HepG2 (cell line): Measurements from ENCODE around the gene KLHDC7A. TPM values are rescaled to one million over a fixed set of nuclear protein-coding genes. Genes with fewer than 3 reads are reported as not detected.

Experiments used
- ATAC-seq: fragments of 200-7000 bp; cut with Tn5 transposase; 3 replicates; pipeline ENCODE4 v1.9.1; 2020; ENCODE audit warnings: mild to moderate bottlenecking, moderate library complexity
- BruUV-seq: library from RNA; stranded (reverse); fragments of 400-500 nt; replicated peaks from 2 replicates; lab custom pipeline; 2021; lab: Mats Ljungman, UMichigan
- CTCF ChIA-PET: fragments of 300-600 bp; formaldehyde crosslinking; extraction: SDS; loops from one replicate; lab custom pipeline; 2021; ENCODE audit warnings: low total read pairs, inconsistent platforms, low intra/inter-chr PET ratio; lab: Yijun Ruan, JAX
- POLR2A ChIA-PET: fragments of 350-600 bp; sonication (Branson Sonifier 250); formaldehyde crosslinking; loops from one replicate; lab custom pipeline; 2020; ENCODE audit warnings: antibody characterized with exemption, inconsistent platforms; lab: Yijun Ruan, JAX
- DNase-seq: peaks from one replicate; pipeline ENCODE4 v3.0.0-alpha.2; 2015; ENCODE audit warnings: low spot score
- FAIRE-seq: peaks from 3 replicates; lab custom pipeline; 2011; peaks lifted over from hg19 to GRCh38; lab: Jason Lieb, UNC
- H2AFZ ChIP-seq: one replicate; pipeline ENCODE4 v1.6.1; 2011; ENCODE audit warnings: low read length, inconsistent platforms
- H3K27ac ChIP-seq: fragments of 300-600 bp; 3 replicates; pipeline ENCODE4 v1.8.0; 2011; ENCODE audit warnings: mixed run types, mild to moderate bottlenecking, mixed read lengths, low read length, inconsistent platforms; ENCODE audit not compliant: insufficient read depth; ENCODE audit errors: extremely low read length
- H3K27me3 ChIP-seq, 2 experiments: fragments of 200-600 bp in 1 of 2; 2 replicates in 1 of 2; 3 replicates in 1 of 2; pipeline versions ENCODE4 v1.6.0 to v1.8.0; 2011; ENCODE audit warnings: low read length in 2 of 2, mild to moderate bottlenecking in 2 of 2, moderate library complexity in 2 of 2, inconsistent platforms in 1 of 2; ENCODE audit not compliant: insufficient read depth in 2 of 2, control insufficient read depth in 1 of 2
- H3K36me3 ChIP-seq, 2 experiments: fragments of 200-600 bp in 1 of 2; replicated peaks in 1 of 2; 2 replicates in 1 of 2; 3 replicates in 1 of 2; pipeline versions ENCODE4 v1.5.1 to v1.8.0; 2011; ENCODE audit warnings: low read length in 2 of 2, inconsistent platforms in 1 of 2; ENCODE audit not compliant: insufficient read depth in 2 of 2, control insufficient read depth in 1 of 2
- H3K4me1 ChIP-seq: 2 replicates; pipeline ENCODE4 v1.5.1; 2012; ENCODE audit warnings: low read length, inconsistent platforms; ENCODE audit not compliant: insufficient read depth
- H3K4me2 ChIP-seq: 2 replicates; pipeline ENCODE4 v1.6.0; 2011; ENCODE audit warnings: low read depth, low read length, inconsistent platforms
- H3K4me3 ChIP-seq, 3 experiments: fragments of 200-600 bp in 1 of 3; sonication (generic), shearing (Covaris generic) in 1 of 3; replicated peaks in 1 of 3; 2 replicates each; pipeline ENCODE4 v1.5.1; 2011 to 2016; ENCODE audit warnings: low read length in 3 of 3, inconsistent platforms in 2 of 3, low read depth in 2 of 3, mild to moderate bottlenecking in 2 of 3, control low read depth in 1 of 3, mixed read lengths in 1 of 3; ENCODE audit not compliant: insufficient read depth in 1 of 3
- H3K79me2 ChIP-seq: one replicate; pipeline ENCODE4 v1.6.1; 2011; ENCODE audit warnings: low read length, inconsistent platforms; ENCODE audit not compliant: insufficient read depth
- H3K9ac ChIP-seq: 2 replicates; pipeline ENCODE4 v1.6.0; 2011; ENCODE audit warnings: mild to moderate bottlenecking, low read depth, low read length, inconsistent platforms; ENCODE audit not compliant: insufficient read depth
- H3K9me3 ChIP-seq: 2 replicates; pipeline ENCODE4 v1.5.1; 2012; ENCODE audit warnings: mild to moderate bottlenecking, low read length
- H4K20me1 ChIP-seq: 2 replicates; pipeline ENCODE4 v1.6.0; 2011; ENCODE audit warnings: inconsistent platforms, mild to moderate bottlenecking, low read length, moderate library complexity; ENCODE audit not compliant: insufficient read depth
- AHR ChIP-seq: IDR thresholded peaks from 2 replicates; pipeline ENCODE4 v1.6.1; 2018; ENCODE audit warnings: missing genetic modification reagents, missing compliant biosample characterization
- ARID2 ChIP-seq: sonication (generic); formaldehyde crosslinking; IDR thresholded peaks from 2 replicates; pipeline ENCODE4 v1.8.1; 2022; ENCODE audit warnings: mild to moderate bottlenecking, missing genetic modification reagents, borderline replicate concordance
- CBX5 ChIP-seq: sonication (generic); formaldehyde crosslinking; IDR thresholded peaks from 2 replicates; pipeline ENCODE4 v1.4.0; 2020; ENCODE audit warnings: missing genetic modification reagents, borderline replicate concordance
- FOXP1 ChIP-seq, 2 experiments: fragments of 450-650 bp in 1 of 2; IDR thresholded peaks; 2 replicates each; pipeline ENCODE4 v1.6.1; 2017 to 2018; ENCODE audit warnings: antibody characterized with exemption in 1 of 2
- HMG20B ChIP-seq: conservative IDR thresholded peaks from 2 replicates; pipeline ENCODE4 v1.6.1; 2016; ENCODE audit warnings: missing genetic modification reagents, missing compliant biosample characterization
- IRF2 ChIP-seq: IDR thresholded peaks from 2 replicates; pipeline ENCODE4 v1.6.1; 2018; ENCODE audit warnings: missing genetic modification reagents, missing compliant biosample characterization
- KDM6A ChIP-seq: IDR thresholded peaks from 2 replicates; pipeline ENCODE4 v1.6.1; 2016; ENCODE audit warnings: low read depth
- TMF1 ChIP-seq: sonication (generic); formaldehyde crosslinking; IDR thresholded peaks from 2 replicates; pipeline ENCODE4 v1.8.1; 2022; ENCODE audit warnings: low read depth, missing genetic modification reagents
- ZNF264 ChIP-seq: sonication (generic); formaldehyde crosslinking; IDR thresholded peaks from 2 replicates; pipeline ENCODE4 v1.4.0; 2020; ENCODE audit warnings: missing genetic modification reagents
- ZNF329 ChIP-seq: sonication (generic); formaldehyde crosslinking; IDR thresholded peaks from 2 replicates; pipeline ENCODE4 v1.9.0; 2021; ENCODE audit warnings: low read depth, mild to moderate bottlenecking, missing genetic modification reagents
- ZNF501 ChIP-seq: sonication (generic); formaldehyde crosslinking; IDR thresholded peaks from 2 replicates; pipeline ENCODE4 v1.5.1; 2020; ENCODE audit warnings: mild to moderate bottlenecking, moderate library complexity, missing genetic modification reagents
- ZNF598 ChIP-seq: sonication (generic); formaldehyde crosslinking; IDR thresholded peaks from 2 replicates; pipeline ENCODE4 v1.5.1; 2020; ENCODE audit warnings: mild to moderate bottlenecking, missing genetic modification reagents, borderline replicate concordance
- ZNF792 ChIP-seq: IDR thresholded peaks from 2 replicates; pipeline ENCODE4 v1.6.1; 2016
- WGBS: methylation state at CpG from one replicate; pipeline ENCODE4 v1.1.6; 2017; ENCODE audit warnings: low lambda C conversion rate; 5-methylcytosine and 5-hydroxymethylcytosine counted together
- in situ Hi-C: cut with HindIII; loops from 2 replicates; pipeline ENCODE4 v1.10.0; 2017; ENCODE audit warnings: low pct_unique_long_range_greater_than_20kb; ENCODE audit not compliant: extremely low pct_ligation_motif_present
- intact Hi-C: fragments of 100-400 bp; cut with micrococcal nuclease; formaldehyde crosslinking; loops from one replicate; pipeline ENCODE4 v1.10.0; 2022; ENCODE audit not compliant: unreplicated experiment
- polyA plus RNA-seq, 8 experiments: library from polyadenylated mRNA; depleted of rRNA in 3 of 8; stranded (reverse) in 7 of 8; unstranded in 1 of 8; fragments of >200 nt; fragmentation: Illumina TruSeq in 4 of 8; extraction: Trizol in 4 of 8; gene quantifications; 2 replicates each; pipeline versions ENCODE4 v1.2.1 to v1.2.3, GENCODE V29; 2011 to 2016; ENCODE audit warnings: low read depth in 4 of 8, missing spikeins in 1 of 8, mixed read lengths in 1 of 8; ENCODE audit not compliant: insufficient read depth in 1 of 8
- total RNA-seq, 5 experiments: library from RNA; depleted of rRNA; stranded (reverse); fragments of >200 nt; fragmentation: Illumina TruSeq; extraction: Trizol; gene quantifications; 2 replicates each; pipeline ENCODE4 v1.2.3, GENCODE V29; 2016; ENCODE audit warnings: low read depth in 1 of 5
- TF ChIP-seq, protein P1 (sequence below): sonication (generic); formaldehyde crosslinking; IDR thresholded peaks from 2 replicates; pipeline ENCODE4 v1.8.0; 2022; ENCODE audit warnings: missing genetic modification reagents, mild to moderate bottlenecking, inconsistent platforms, borderline replicate concordance
- TF ChIP-seq, protein P2 (sequence below): IDR thresholded peaks from 2 replicates; pipeline ENCODE4 v1.6.1; 2016; ENCODE audit warnings: missing genetic modification reagents, missing compliant biosample characterization
- TF ChIP-seq, protein P3 (sequence below): sonication (generic); formaldehyde crosslinking; IDR thresholded peaks from 2 replicates; pipeline ENCODE4 v1.9.0; 2021; ENCODE audit warnings: missing genetic modification reagents, mild to moderate bottlenecking, borderline replicate concordance

Gene KLHDC7A
- total and polyA plus RNA-seq, 2 of the 13 experiments (the other 11 are each of a cell fraction or from before 2014, with no cell fraction given) = 0.15 to 1.8 TPM

DNA sequence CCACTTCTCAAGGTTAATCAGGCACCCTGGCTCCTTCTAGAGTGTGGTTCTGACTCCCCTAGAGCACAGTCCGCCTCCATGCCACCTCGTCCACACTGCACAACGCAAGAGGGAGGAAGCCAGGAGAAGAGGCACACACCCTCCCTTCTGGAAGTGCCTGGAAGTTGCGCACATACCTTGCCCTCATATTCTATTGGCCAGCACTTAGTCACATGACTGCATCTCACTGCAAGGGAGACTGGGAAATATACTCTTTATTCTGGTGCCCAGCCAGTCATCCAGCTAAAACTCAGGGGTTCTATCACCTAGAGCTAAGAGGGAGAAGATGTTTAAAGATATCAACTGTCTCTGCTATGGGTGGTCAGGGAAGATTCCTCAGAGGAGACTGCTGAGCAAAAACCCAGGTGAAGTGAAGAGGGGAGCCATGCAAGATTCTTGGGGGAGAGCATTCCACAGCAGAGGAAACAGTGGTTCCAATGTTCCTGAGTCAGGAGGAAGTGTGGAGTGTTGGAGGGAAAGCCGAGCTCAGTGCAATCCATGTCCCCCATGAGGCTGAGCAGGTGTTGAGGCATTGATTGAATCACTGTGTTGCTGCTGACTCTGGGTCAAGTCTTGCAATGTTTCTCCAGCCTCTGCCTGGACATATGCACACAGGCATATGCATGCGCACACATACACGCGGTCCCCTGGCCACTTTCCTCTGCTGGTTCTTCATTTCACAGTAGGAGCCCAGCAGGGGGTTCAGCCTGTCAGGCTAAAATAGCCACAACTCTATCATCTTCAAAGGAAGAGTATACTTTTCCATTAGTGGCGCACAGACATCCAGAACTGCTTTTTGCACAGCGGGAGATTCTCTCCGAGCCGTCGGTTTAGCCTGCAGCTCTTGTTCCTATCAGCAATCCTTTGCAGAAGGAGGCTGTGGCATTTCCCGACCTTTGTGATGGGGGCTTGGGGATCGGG is 22.3 kb upstream of the KLHDC7A start:
- no peak overlapping the region for H3K4me3 ChIP-seq

DNA sequence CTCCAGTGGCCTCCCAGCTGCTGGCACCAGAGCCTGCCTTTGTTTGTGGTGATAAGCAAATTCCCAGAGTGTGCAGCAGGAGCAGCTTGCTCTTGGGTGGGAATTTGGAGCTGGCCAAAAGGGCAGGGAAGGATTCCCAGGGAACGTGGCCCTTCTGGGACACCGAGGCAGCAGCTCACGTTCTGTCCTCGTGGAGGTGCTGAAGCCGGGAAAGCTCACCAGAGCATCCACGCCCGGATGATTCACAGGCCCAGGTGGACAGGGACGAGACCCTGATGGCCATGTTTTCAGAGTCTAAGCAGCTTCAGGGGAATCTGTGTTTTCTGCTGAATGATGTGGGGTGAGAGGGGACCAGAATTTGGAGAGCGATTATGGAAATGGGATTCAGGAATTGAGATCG is 19.1 kb upstream of the KLHDC7A start:
- Histone ChIP-seq H3K36me3 (no peaks in the 10 kb centered on the region), H3K9me3 (no peaks in the 10 kb centered on the region), H3K4me1 (peaks cover 12% of the 10 kb centered on the region), H3K4me2 (no peak overlapping the region), H4K20me1 (peaks cover 5% of the 10 kb centered on the region; the same call in 1 of the 2 replicates), H3K4me3 (no peak overlapping the region), H3K79me2 (no peaks in the 10 kb centered on the region), H3K27me3 (peaks cover 4 to 26% of the 10 kb centered on the region in 2 experiments; a peak in 2 of 5 replicates), H3K27ac (no peak overlapping the region), H3K9ac (no peak overlapping the region), H2AFZ (no peak overlapping the region)
- no peak for FAIRE-seq
- ChIA-PET POLR2A (no interaction called here), CTCF (no interaction called here)
- intact Hi-C loops = no loop called here
- no TSS peak for BruUV-seq
- DNase-seq = no peak
- WGBS = 35% methylated on average over 10 of the region's 10 CpGs
- no peak for ATAC-seq
- in situ Hi-C loops = no loop called here
- TF ChIP-seq KDM6A (CRISPR knock-in tag) (no peak), ARID2 (CRISPR knock-in tag) (no peak), FOXP1 (IDR thresholded peaks at IDR 0.05) (no peak), FOXP1 (CRISPR knock-in tag; IDR thresholded peaks at IDR 0.05) (no peak), ZNF792 (no peak), ZNF329 (CRISPR knock-in tag) (no peak), ZNF501 (CRISPR knock-in tag) (no peak), TMF1 (CRISPR knock-in tag) (no peak), ZNF264 (CRISPR knock-in tag) (no peak)
- TF ChIP-seq, protein P1, sequence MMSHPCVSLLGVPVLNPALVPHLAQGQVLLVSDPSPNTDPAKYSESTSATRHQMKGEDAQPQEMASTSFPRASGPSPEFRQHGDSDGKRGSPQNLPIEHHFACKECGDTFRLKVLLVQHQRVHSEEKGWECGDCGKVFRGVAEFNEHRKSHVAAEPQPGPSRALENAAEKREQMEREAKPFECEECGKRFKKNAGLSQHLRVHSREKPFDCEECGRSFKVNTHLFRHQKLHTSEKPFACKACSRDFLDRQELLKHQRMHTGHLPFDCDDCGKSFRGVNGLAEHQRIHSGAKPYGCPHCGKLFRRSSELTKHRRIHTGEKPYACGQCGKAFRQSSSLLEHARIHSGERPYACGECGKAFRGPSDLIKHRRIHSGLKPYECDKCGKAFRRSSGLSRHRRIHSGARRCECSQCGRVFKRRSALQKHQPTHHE = no peak

More for the DNA sequence above, 22.3 kb upstream of the KLHDC7A start:
- Histone ChIP-seq H3K9me3 (no peaks in the 10 kb centered on the region), H4K20me1 (no peaks in the 10 kb centered on the region), H3K9ac (no peak overlapping the region), H3K4me1 (no peaks in the 10 kb centered on the region), H3K36me3 (no peaks in the 10 kb centered on the region), H3K79me2 (no peaks in the 10 kb centered on the region), H3K27me3 (peaks cover 4 to 22% of the 10 kb centered on the region in 2 experiments; a peak in 2 of 5 replicates), H3K4me2 (no peak overlapping the region), H3K27ac (no peak overlapping the region), H2AFZ (no peak overlapping the region)
- ChIA-PET POLR2A (no interaction called here), CTCF (no interaction called here)
- no peak for DNase-seq
- in situ Hi-C loops (no loop called here), intact Hi-C loops (no loop called here)
- BruUV-seq = no TSS peak
- TF ChIP-seq IRF2 (CRISPR knock-in tag) (no peak), AHR (CRISPR knock-in tag) (no peak), ZNF598 (CRISPR knock-in tag) (no peak), HMG20B (CRISPR knock-in tag) (no peak), CBX5 (CRISPR knock-in tag) (no peak)
- TF ChIP-seq, protein P2, sequence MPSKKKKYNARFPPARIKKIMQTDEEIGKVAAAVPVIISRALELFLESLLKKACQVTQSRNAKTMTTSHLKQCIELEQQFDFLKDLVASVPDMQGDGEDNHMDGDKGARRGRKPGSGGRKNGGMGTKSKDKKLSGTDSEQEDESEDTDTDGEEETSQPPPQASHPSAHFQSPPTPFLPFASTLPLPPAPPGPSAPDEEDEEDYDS (CRISPR knock-in tag) = no peak
- TF ChIP-seq, protein P3, sequence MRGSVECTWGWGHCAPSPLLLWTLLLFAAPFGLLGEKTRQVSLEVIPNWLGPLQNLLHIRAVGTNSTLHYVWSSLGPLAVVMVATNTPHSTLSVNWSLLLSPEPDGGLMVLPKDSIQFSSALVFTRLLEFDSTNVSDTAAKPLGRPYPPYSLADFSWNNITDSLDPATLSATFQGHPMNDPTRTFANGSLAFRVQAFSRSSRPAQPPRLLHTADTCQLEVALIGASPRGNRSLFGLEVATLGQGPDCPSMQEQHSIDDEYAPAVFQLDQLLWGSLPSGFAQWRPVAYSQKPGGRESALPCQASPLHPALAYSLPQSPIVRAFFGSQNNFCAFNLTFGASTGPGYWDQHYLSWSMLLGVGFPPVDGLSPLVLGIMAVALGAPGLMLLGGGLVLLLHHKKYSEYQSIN (CRISPR knock-in tag) = no peak
- FAIRE-seq = no peak
- no peak for ATAC-seq
- 24% methylated on average over 13 of the region's 15 CpGs for WGBS
